ENCODE results near the gene TMEFF1.

Gene TMEFF1

GRCh38 chr9:100605405-100605804, 132.5 kb downstream of the TMEFF1 start:
- DNase-seq (ENCODE audit: low read depth in 2 of 2): no peak

GRCh38 chr9:100619194-100619593, 146.2 kb downstream of the TMEFF1 start:
- DNase-seq (ENCODE audit: low read depth in 2 of 2): no peak

- DNase-seq (ENCODE audit: low read depth in 2 of 2): no peak
Observed at GRCh38 chr9:100619665-100620064, 146.7 kb downstream of the TMEFF1 start.

DNA sequence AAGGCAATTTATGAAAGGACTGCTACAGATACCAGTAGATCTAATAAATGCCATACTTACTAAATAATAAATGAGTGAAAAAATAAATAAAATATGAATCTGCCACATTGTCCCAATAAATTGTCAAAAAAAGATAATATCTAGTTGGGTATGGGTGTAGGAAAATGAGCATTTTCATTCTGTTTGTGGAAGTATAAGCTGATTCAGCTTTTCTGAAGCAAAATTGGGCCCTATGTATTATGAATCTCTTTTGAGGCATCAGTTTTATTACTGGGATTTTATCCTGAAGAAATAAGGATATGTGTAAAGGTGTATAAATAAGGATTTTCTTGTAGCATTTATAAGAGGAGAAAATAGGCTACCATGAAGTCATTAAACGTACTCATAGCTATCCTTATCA, 151.0 kb downstream of the TMEFF1 start:
- no peak for DNase-seq (ENCODE audit: low read depth in 2 of 2)

- no peak for DNase-seq (ENCODE audit: low read depth in 2 of 2)
Observed at GRCh38 chr9:100626949-100627348, 154.0 kb downstream of the TMEFF1 start.
